Measurements from ENCODE around the gene SPATS2L.

Gene SPATS2L

DNA sequence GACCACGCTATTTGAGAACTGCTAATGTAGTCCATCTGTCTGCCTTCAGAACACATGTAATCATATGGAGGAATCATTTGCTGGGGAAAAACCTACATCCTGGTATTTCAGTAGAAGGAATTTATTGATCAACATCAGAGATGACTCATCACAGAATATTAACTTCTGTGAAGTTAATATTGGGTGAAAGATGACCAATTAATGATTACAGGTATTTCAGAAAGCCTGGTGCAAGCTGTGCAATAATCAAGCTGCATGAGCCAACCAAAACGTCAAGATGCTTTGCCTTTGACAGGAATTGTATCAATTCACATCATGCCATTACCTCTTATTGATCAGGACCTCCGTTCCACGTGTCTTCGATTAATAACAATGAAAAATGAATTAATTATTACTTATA, 9.4 kb upstream of the SPATS2L start:
- no peak for DNase-seq

GRCh38 chr2:200297989-200298388, 8.5 kb upstream of the SPATS2L start:
- no peak for DNase-seq

DNA sequence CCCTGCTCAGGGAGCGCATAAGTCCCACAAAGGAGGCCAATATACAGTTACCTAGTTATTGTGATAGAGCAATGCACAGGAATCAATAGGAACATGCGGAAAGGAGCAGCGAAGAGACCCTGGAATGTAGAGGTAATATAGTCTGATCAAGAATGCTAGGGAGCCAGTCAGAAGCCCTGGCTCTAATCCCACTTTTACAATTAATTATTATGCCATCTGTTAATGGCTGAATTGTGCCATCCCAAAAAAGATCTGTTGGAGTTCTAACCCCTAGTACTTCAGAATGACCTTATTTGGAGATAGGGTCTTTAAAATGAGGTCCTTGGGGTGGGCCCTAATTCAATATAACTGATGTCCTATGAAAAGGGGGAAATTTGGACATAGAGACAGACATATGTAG, 7.7 kb upstream of the SPATS2L start:
- DNase-seq = no peak

GRCh38 chr2:200300065-200300464, 6.4 kb upstream of the SPATS2L start:
- peak; percentile 17 to 63 for DNase-seq

- DNase-seq = peak; percentile 5 to 40
Measured at GRCh38 chr2:200300638-200301314, 5.7 kb upstream of the SPATS2L start.

GRCh38 chr2:200301953-200302858, 4.3 kb upstream of the SPATS2L start:
- DNase-seq = no peak

DNA sequence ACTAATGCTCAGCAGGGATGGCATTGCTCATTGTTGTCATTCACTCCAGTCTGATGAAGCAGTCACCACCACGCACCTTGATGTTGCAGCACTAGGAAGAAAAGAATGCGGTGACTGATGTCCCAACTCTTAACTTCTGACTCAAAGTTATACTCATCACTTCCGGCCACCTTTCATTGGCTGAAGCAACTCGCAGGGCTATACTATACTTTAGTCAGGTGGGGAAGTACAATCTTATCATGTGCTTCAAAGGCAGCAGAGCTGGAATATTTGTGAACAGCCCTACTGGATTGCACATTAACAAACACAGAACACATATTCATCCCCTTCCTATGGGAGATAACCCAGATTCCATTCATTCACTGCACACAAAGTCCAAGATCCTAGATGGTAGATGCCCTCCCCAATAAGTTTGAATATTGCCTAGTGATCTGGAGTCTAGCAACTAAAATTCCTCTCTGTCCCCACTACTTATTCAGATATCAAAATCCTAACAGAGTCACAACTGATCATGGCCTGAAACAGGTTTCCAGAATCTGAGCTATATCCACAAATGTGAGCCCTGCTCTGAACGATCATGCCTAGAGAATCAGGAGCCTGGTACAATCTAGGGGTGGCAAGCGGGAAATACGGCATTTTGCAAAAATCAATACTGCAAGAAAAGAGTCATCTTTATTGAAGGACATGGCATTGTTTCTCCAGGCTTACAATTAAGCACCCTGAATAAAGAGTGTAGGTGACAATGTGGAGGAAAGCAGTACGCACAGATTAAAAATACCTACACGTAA, 3.4 kb upstream of the SPATS2L start:
- no peak for DNase-seq

GRCh38 chr2:200305797-200306195, 697 bp upstream of the SPATS2L start:
- no peak for DNase-seq

GRCh38 chr2:200306931-200307723, 634 bp downstream of the SPATS2L start:
- peak in 1 of 2 experiments; percentile 44 for DNase-seq

GRCh38 chr2:200307724-200308545, 1.4 kb downstream of the SPATS2L start:
- no peak for DNase-seq

GRCh38 chr2:200308546-200309295, 2.2 kb downstream of the SPATS2L start:
- no peak for DNase-seq

- DNase-seq = no peak
Measured at GRCh38 chr2:200309296-200310049, 3.0 kb downstream of the SPATS2L start.

DNA sequence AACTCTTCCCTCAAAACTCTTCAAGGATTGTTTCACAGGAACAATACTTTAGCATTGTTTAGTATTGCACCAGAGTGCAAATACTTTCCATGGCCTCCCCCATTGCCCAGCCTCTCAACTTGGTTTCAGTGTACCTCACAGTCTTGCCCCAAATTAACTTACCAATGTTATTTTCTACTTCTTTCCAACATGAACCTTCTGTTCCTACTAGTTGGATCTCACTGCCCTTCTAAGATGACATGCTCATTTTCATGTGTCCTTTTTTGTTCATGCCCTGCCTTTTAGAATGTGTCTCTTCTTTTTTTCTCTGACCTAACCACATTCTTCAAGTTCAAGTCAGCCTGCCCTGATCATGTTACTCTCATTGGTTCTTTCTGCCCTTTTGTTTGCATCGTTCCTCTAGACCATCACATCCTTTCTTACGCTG, 4.1 kb downstream of the SPATS2L start:
- no peak for DNase-seq

- no peak for DNase-seq
Measured at GRCh38 chr2:200311139-200311538, 4.6 kb downstream of the SPATS2L start.

DNA sequence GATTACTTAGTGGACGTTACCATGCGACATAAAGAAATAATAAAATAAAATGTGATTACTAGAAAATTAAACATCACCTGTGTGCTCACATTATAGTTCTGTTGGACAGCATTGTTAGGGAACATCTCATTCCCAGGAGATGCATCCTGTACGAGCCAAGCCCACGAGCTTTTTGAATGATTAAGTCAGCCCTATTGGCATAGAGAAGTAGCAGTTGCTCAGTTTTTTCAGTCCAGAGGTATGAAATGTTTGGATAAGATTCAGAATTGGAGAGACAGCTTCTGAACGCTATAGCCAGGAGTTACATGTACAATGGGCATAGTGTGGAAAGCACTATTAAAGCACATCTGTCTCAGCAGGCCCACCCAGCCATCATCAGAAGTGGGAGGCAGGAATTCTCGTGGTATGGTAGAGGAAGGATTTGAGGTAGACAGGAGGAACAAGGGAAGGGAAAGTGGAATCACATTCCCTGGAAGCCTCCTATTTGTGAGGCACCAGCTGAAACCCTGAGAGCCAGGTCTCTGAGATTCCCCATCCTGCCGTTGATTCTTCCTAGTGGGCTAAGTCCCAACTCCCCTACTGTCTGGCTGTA, 8.6 kb downstream of the SPATS2L start:
- no peak for DNase-seq

DNA sequence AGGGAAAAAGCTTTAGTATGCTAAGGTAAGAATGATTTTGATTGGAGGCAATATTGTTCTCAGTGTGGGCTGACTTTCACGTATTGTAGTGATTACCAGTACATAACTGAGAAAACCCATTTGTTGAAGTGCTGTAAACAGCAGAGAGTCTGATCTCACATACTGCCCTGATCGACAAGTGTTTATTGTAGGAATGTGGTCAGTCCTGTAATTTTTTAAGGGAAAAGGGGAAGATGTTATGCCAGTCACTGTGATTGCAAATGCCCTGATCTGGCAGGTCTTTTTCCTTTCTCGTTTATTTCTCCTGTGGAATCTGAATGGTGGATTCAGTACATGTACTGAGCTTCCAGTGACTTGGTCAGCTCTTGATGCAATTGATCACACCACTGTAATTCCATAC, 11.5 kb downstream of the SPATS2L start:
- DNase-seq = no peak

DNA sequence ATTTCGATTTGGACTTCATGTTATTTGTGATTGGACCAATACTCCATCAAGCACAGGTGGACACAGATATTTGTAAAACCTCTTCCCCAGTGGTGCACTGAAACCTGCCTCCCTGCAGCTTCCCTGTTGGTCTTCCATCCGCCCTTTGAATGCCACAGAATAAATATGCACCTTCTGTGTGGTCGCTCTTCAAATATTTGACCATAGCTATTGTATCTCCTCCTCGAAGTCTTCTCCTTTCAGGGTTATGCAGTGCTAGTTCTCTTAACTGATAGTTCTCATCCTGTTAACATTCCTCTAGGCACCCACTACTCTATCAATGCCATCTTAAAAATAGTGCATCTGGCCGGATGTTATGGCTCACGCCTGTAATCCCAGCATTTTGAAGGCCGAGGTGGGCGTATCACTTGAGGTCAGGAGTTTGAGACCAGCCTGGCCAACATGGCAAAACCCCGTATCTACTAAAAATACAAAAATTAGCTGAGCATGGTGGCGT, 12.5 kb downstream of the SPATS2L start:
- DNase-seq = no peak

DNA sequence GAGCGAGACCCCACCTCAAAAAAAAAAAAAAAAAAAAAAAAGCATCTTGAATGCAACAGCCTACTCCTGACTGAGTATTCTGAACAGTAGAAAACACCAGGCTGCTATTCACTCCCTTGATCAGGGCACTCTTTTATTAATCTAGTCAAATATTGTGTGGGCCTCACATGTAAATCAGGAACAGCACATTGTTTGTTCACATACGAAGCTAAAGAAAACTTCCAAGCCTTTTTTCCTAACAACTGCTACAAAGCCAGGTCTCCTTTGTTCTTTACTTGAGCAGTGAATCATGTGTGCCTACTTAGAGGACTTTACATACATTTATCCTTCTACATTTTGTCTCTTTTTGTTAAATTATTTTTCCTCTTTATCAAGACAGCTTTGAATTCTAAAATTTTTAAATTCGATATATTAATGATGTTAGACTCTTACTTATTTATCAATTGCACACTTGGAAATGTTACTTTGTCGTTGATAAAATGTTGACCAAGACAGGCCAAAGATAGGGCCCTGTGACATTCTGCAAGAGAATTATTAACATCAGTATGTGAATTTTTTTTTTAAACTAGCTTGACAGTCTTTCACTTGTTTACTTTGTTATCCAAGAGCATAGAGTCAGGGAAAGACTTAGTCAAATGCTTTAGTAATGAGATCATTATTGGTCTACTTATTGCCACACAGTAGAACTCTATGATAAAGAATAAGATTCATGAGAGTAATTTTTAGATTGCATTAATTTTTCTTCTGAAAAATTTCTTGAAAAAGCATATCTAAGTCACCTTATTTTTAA, 13.2 kb downstream of the SPATS2L start:
- DNase-seq = no peak

DNA sequence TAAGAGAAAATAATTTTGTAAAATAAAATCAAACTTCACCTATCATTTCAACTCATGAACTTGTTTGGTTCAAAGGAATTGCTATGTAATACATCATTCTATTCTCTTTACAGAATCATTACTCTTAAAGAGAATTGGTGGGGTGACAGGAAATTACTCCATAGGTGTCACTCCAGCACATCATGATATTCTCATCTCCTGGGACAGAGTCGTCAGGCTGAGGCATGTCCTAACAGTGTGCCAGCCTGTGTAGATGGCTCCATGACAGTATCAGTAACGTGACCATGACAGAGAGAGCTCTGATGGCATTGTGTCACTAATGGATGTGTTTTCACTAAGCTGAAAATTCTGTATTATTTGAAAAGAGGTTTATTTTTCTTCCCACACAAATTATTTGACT, 13.9 kb downstream of the SPATS2L start:
- no peak for DNase-seq

Data from NCI-H2081 (cell line).